OCI-LY1 (cell line): ENCODE results near the gene GALNT1.

Experiments used
- CTCF ChIP-seq: fragments of 200-600 bp; sonication (generic), shearing (Covaris generic); IDR thresholded peaks from 2 replicates; pipeline ENCODE4 v1.5.1; 2017; ENCODE audit warnings: mild to moderate bottlenecking, antibody characterized with exemption, low read length, moderate library complexity, mixed read lengths
- EZH2 ChIP-seq: fragments of 200-600 bp; sonication (generic), shearing (Covaris generic); IDR thresholded peaks from 2 replicates; pipeline ENCODE4 v1.8.0; 2017; ENCODE audit warnings: borderline replicate concordance, mixed run types, mild to moderate bottlenecking, antibody characterized with exemption, low read length, moderate library complexity, mixed read lengths

DNA sequence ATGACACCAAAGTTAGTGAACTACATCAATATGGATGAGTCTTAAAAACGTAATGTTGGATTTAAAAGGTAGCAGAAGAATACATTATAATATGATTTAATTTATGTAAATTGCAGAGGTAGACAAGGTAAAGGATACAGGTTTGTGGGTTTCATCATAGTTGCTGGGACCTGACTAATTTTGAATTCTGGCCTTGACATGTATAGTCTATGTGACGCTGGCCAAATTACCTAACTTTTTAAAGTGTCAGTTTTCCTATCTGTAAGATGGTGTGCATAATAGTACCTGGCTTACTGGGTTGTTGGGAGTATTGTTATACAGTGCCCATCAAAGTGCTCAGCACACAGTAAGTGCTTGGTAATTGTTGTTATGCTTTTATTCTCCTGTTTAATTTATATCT lies 34.5 kb downstream of the GALNT1 start:
- TF ChIP-seq CTCF (no peak), EZH2 (no peak)
